Measurements from ENCODE around the gene SLC25A13.
A peak's percentile ranks its signal among the peaks of the same experiment; 100 is the strongest.
"Not testable (repeated sequence)": the region's sequence is repeated elsewhere in the genome, so short reads cannot be mapped to it uniquely, and the experiment has no call there.

Gene SLC25A13, protein sequence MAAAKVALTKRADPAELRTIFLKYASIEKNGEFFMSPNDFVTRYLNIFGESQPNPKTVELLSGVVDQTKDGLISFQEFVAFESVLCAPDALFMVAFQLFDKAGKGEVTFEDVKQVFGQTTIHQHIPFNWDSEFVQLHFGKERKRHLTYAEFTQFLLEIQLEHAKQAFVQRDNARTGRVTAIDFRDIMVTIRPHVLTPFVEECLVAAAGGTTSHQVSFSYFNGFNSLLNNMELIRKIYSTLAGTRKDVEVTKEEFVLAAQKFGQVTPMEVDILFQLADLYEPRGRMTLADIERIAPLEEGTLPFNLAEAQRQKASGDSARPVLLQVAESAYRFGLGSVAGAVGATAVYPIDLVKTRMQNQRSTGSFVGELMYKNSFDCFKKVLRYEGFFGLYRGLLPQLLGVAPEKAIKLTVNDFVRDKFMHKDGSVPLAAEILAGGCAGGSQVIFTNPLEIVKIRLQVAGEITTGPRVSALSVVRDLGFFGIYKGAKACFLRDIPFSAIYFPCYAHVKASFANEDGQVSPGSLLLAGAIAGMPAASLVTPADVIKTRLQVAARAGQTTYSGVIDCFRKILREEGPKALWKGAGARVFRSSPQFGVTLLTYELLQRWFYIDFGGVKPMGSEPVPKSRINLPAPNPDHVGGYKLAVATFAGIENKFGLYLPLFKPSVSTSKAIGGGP

DNA sequence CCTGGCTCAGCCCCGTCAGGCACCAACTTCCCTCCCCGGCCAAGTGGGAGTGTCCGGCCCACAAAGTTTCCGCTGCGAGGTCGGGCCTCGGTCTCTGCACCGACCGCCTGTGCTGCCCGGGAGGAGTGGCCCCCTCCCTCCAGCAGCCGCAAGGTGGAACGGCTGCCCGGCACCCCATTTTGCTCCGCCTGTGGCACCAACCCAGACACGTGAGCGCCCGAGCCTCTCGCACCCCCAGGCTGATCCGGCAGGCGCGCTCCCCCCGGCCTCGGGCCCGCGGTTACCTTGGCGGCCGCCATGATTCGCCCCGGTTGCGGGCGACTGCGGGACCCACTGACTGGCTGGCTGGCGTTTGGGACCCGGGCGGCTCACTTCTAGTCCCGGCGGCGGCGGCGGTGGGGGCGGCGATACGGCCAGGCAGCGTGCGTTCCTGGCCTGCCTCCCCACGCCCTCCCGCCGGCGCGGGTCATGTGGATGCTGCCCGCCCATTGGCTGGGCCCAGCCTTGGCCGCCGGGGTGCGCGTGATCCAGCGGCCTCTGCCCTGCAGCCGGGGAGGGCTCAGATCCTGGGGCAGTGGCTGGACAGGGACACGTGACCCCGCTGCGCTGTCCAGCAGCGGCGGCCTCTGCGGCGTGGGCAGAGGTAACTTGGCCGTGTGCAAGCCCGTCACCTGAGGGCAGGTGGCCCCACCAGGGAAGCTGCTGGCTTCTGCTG, at the start of gene SLC25A13:
Gene SLC25A13 (minus strand): TSS at position 441 of the 715 bp plus-strand sequence. CDS start 142 bp downstream, at position 299.
- peak; percentile 82 for DNase-seq
- in situ Hi-C loops (cut with MboI; ENCODE audit: low pct_unique_long_range_greater_than_20kb, low sequenced_read_pairs): no loop called here

DNA sequence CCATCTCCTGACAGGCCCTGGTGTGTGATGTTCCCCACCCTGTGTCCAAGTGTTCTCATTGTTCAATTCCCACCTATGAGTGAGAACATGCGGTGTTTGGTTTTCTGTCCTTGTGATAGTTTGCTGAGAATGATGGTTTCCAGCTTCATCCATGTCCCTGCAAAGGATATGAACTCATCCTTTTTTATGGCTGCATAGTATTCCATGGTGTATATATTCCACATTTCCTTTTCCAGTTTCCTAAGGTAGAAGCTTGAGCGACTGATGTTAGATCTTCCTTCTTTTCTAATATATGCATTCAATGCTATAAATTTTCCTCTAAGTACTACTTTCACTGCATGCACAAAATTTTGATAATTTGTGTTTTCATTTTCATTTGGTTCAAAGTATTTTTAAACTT, 44.0 kb upstream of the SLC25A13 start:
- in situ Hi-C loops (cut with MboI; ENCODE audit: low pct_unique_long_range_greater_than_20kb, low sequenced_read_pairs): not testable (repeated sequence)

DNA sequence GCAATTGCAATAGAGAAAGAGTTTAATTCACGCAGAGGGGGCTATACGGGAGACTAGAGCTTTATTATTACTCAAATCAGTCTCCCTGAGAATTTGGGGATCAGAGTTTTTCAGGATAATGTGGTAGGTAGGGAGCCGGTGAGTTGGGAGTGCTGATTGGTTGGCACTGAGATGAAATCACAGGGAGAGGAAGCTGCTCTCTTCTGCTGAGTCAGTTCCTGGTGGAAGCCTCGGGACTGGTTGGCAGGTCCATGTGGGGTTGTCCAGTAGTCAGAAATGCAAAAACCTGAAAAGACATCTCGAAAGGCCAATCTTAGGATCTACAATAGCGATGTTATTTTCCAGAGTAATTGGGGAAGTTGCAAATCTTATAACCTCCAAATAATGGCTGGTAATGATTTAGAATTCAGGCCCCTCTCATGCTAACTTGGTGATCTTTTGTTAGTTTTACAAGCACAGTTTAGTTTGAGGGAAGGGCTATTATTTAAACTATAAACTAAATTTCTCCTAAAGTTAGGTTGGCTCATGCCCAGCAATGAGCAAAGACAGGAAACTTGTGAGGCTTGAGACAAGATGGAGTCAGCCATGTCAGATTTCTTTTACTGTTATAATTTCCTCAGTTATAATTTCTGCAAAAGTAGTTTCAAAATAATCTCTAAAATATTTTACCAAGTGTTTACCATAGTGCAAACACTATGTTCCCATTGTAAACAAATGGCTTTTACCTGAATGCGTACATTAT, 39.4 kb upstream of the SLC25A13 start:
- no peak for DNase-seq
- in situ Hi-C loops (cut with MboI; ENCODE audit: low pct_unique_long_range_greater_than_20kb, low sequenced_read_pairs): no loop called here

More for the DNA sequence above, 44.0 kb upstream of the SLC25A13 start:
- DNase-seq: not testable (repeated sequence)

DNA sequence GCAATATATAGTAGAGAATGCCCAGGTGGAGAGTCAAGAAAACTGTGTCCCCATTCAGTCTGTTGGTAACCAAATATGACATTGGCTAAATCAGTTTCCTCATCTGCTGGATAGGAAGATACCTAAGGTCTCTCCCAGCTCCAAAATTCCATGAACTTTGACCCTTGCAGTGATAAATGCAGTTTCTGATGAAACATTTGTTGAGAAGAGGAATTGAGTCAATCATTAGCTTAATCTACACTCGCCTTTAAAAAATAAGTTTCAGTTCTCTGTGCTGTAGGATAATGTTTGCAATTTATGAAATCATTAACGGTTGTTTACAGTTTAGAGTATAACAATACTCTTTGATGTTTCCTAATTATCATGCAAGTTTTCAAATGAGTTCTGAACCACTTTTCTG, 38.0 kb upstream of the SLC25A13 start:
- in situ Hi-C loops (cut with MboI; ENCODE audit: low pct_unique_long_range_greater_than_20kb, low sequenced_read_pairs): no loop called here
- no peak for DNase-seq

DNA sequence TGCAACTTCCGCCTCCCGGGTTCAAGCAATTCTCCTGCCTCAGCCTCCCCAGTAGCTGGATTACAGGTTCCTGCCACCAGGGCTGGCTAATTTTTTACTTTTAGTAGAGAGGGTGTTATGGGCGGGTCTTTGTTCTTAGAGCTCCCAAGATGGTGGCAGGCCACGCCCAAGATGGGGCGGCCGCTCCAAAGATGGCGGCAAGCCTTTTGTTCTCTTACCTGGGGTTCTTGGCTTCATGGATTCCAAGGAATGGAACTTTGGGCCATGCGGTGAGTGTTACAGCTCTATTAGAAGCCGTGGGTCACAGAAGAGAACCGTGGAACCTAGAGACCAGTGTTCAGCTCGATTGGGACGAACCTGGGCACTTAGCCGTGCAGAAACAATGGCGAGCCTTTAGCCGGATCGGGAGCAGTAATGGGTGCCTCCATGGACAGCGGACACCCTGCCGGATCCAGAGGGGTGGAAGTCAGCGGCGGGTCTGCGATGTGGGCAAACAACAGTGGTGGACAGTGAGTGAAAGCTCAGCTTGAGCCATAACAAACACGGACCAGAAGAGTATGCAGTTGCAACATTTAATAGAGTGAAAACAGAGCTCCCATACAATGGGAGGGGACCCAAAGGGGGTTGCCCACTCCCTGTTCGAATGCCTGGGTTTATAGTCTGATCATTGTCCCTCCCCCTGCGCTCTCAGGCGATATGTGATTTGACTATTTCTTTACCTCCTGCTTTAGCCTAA, 36.5 kb upstream of the SLC25A13 start:
- in situ Hi-C loops (cut with MboI; ENCODE audit: low pct_unique_long_range_greater_than_20kb, low sequenced_read_pairs); DNase-seq: not testable (repeated sequence)

DNA sequence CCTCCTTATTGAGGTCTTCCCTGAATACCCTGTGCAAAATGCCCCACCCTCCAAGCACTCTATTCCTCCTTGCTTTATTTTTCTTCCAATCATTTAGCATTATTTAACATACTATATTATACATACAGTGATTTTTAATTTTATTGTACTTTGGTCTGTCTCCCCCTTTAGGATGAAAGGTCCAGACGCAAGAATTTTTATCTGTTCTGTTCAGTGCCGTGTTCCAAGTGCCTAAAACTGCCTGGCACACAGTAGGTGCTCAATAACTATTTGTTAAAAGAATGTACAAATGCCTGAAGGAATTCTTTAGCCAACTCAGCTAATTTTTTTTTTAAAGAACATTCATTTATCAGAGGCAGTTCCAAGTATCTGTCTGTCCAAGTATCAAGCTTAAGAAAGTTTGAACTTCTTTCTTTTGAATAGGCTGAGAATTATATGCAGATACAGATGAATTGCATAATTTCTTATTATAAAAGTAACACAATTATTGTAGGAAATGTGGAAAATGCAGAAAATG, 34.1 kb upstream of the SLC25A13 start:
- no peak for DNase-seq
- in situ Hi-C loops (cut with MboI; ENCODE audit: low pct_unique_long_range_greater_than_20kb, low sequenced_read_pairs): no loop called here

DNA sequence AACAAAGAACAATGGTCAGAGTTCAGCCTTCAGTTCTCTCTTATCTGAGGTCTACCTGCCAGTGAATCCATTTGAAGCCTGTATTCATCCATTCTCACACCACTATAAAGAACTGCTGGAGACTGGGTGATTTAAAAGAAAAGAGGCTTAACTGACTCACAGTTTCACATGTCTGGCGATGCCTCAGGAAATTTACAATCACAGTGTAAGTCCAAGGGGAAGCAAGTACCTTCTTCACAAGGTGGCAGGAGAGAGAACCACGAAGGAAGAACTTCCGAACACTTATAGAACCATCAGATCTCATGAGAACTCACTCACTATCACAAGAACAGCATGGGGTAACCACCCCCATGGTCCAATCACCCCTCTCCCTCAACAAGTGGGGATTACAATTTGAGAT, 33.0 kb upstream of the SLC25A13 start:
- in situ Hi-C loops (cut with MboI; ENCODE audit: low pct_unique_long_range_greater_than_20kb, low sequenced_read_pairs): no loop called here

DNA sequence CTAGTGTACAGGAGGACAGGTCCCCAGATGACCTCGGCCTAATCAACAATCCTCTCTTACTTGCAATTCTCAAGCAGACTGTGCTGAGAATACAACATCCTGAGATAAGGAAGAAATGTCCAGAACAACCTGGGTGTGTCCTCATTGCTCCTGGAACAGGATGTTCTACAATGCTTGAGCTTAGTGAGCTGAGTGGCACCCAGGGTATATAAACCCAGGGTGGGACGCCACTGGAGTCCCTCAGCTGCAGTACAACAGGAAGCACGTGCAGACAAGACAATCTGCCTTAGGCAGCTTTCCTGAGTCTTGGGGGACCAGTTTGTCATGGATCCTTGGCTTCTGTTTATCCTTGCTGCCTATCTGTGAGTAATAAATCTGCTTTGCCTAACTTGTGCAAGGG, 27.7 kb upstream of the SLC25A13 start:
- in situ Hi-C loops (cut with MboI; ENCODE audit: low pct_unique_long_range_greater_than_20kb, low sequenced_read_pairs): no loop called here
- DNase-seq: no peak

More for the DNA sequence above, 33.0 kb upstream of the SLC25A13 start:
- no peak for DNase-seq

DNA sequence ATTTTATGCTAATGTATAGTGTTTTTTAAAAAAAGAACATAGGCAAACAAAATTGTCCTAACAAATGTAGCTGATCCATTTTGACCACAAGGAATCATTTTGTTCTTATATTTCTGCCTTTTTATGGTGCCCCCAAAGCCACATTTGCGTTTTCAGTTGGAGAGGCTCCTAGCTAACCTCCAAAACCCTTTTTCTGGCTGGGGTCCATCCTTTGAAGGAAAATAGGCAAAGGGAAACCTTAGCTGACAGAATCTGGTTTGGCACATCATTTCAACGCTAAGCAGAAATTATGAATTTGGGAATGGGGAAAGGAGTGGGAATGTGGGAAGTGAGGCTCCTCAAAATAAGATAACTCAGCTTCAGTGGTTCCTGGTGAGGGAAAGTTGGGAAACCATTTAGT, 25.6 kb upstream of the SLC25A13 start:
- DNase-seq: no peak
- in situ Hi-C loops (cut with MboI; ENCODE audit: low pct_unique_long_range_greater_than_20kb, low sequenced_read_pairs): no loop called here

DNA sequence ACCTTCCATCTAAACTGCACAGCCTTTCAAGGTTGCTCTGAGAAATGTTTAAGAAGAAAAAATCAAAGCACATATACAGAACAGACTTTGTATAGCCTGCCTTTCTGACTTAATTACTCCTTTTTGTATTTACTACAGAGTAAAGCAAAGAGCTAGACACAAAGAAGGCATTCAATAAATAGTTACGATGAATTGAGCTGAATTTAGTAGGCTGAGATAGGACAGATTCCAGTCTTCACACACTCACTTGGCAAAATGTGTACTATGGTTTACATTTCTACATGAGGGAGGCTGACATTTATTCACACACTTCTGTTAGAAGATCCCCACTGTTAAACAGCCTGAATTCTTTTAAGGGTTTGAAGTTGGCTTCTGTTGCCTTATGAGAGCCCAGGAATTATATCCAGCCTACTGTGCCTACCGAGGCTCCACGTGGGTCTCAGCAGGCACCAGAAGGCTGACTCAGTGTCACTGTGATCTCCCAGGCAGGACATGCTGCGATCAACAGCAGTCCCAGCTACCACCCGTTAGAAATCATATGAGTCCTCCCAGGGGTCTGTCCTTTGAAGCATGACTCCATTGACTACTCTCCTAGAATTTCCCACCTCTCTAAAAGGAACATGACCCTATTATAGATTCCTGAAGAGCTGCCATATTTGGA, 24.5 kb upstream of the SLC25A13 start:
- in situ Hi-C loops (cut with MboI; ENCODE audit: low pct_unique_long_range_greater_than_20kb, low sequenced_read_pairs): no loop called here
- no peak for DNase-seq

DNA sequence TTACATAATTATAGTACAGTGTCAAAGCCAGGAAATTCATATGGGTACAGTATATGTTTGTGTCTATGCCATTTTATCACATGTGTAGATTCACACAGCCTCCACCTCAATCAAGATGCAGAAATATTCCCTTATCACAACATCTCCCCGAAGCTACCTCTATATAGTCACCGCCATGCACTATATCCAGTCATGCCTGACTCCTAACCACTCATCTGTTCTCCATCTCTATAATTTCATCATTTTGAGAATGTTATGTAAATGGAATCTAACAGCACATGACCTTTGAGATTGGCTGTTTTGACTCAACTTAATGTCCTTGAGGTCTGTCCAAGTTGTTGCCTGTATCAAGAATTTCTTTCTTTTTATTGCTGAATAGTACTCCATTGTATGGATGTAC, 22.3 kb upstream of the SLC25A13 start:
- in situ Hi-C loops (cut with MboI; ENCODE audit: low pct_unique_long_range_greater_than_20kb, low sequenced_read_pairs): no loop called here

DNA sequence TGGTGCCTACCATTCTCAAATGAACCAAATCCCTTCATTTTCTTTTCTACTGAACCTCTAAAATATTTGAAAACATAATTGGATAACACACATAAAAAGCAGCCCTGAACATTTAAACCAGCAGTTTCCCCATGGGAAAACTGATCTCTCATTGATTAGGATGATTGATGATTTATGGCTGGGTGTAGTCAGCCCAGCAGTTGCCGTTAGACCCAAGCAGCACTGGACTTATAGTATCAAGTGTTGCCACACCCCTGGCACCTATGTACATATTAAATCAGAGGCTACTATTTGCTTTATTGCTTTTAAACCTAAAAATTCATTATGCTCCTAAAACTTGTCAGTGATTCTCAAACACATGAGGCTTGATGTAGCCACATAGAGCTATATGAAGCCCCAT, 20.2 kb upstream of the SLC25A13 start:
- no peak for DNase-seq
- in situ Hi-C loops (cut with MboI; ENCODE audit: low pct_unique_long_range_greater_than_20kb, low sequenced_read_pairs): no loop called here

More for the DNA sequence above, 22.3 kb upstream of the SLC25A13 start:
- DNase-seq: no peak

DNA sequence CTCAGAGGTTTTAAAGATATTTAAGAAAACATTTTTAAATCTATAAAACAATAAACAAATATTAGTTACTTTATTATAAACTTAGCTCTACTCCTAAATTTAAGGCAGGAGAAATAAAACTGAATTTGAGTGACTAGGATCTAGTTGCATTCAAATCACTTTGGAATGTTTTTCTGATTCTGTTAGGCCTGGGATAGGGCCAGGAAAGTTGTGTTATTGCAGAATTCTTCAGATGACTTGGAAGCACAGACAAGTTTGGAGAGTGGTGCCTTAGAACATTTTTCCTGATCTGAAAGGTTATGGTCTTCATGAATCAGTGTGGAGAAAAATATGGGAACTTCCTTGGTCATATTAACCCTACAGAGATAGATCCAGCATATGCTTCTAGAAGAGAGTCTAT, 15.6 kb upstream of the SLC25A13 start:
- DNase-seq: no peak
- in situ Hi-C loops (cut with MboI; ENCODE audit: low pct_unique_long_range_greater_than_20kb, low sequenced_read_pairs): no loop called here

DNA sequence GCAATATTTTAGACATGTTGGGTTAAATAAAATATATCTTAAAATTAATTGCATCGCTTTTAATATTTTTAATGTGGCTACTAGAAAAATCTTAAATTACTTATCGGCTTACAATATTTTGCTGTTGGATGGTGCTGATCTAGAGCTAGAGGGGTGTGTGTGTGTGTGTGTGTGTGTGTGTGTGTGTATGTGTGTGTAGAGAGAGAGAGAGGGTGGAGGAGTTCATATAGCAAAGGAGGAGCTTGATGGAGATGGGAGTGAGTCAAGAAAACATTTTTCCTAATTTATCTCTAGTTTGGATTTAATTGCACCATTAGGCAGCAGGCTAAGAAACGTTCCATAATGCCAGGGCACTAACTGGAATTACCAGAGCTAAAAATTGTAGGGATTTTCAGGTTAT, 10.4 kb upstream of the SLC25A13 start:
- DNase-seq: no peak
- in situ Hi-C loops (cut with MboI; ENCODE audit: low pct_unique_long_range_greater_than_20kb, low sequenced_read_pairs): no loop called here

DNA sequence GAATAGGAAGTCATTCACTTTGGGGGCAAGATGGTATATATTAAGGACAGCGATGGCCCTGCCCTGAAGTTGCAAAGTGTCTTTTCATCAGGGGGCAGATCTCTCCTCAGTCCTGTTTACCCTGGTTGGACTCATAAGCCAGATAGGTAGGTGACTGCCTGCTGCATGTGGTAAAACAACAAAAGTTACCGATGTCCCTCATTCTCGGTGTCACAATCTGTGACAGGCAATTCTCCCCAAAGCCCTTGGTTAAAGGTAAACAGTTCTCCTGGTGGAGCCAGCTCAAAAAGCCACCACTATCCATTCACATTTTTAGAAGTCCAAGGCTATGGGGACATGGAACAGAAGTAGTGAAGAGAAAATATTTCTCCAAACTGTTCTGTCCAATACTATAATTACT, 9.9 kb upstream of the SLC25A13 start:
- DNase-seq: no peak

DNA sequence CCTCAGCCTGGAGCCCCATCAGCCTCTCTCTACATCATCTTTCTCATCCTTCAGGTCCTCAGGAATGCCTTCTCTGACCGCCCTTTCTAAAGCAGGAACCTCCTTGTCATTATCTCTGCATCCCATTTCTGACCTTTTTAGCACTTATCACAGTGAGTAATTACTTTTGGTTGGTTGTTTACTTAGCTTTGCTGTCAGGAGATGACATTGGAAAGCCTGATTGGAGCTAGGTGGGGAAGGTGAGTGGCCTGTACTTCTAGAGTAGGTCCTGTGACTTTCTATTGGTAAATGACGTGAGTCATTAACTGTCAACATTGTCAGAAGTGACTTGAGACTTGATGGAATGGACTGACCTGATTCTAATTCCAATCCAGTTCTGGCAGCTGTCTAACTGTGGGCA, 9.3 kb upstream of the SLC25A13 start:
- DNase-seq: no peak
- in situ Hi-C loops (cut with MboI; ENCODE audit: low pct_unique_long_range_greater_than_20kb, low sequenced_read_pairs): no loop called here

More for the DNA sequence above, 9.9 kb upstream of the SLC25A13 start:
- in situ Hi-C loops (cut with MboI; ENCODE audit: low pct_unique_long_range_greater_than_20kb, low sequenced_read_pairs): no loop called here

DNA sequence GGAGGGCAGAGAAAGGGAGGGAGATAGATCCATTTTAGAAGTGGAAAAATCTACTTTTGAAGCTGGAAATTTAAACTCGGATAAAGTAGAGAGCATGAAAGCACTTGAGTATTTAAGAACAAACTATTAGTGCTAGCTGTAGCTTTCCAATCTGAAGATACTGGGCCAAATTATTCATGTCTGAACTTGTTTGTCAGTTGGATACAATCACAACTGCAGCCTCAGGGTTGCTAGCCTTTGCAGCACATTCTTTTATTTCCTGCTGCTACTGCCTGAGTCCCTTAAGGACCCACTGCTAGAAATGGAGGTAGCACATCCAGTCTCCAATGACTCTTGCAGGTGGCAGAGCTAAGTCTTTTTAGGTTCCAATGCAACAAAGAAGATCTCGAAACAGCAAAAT, 8.3 kb upstream of the SLC25A13 start:
- DNase-seq: no peak
- in situ Hi-C loops (cut with MboI; ENCODE audit: low pct_unique_long_range_greater_than_20kb, low sequenced_read_pairs): no loop called here

DNA sequence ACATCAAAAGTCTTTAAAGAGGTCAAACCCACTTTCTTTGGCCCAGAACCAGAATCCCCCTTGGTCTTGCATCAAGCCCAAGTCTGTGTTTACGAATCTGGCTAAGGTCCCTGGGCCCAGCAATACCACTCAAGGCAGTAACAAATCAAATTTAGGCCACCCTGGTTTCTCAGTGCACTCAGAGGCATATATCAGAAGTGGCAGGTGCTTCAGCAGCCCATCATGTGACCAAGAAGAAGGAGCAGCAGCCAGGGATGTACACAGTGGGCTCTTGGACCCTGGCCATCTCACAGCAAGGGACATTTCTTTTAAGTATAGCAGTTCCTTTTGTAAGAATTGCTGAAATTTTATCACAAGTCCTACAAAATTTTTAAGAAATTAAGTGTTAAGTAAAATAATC, 7.3 kb upstream of the SLC25A13 start:
- in situ Hi-C loops (cut with MboI; ENCODE audit: low pct_unique_long_range_greater_than_20kb, low sequenced_read_pairs): no loop called here
- DNase-seq: no peak
